HCT116 (cell line): ENCODE results near the gene PLCD3.

Source experiments
- EZH2 ChIP-seq: fragments of 200-600 bp; sonication (generic); IDR thresholded peaks from 2 replicates; pipeline ENCODE4 v1.6.1; 2017; ENCODE audit warnings: antibody characterized with exemption, mixed run types
- JUND ChIP-seq: IDR thresholded peaks from 2 replicates; pipeline ENCODE4 v1.6.1; 2012
- POLR2A ChIP-seq: IDR thresholded peaks from 2 replicates; pipeline ENCODE4 v1.7.0; 2011; ENCODE audit warnings: borderline replicate concordance; ENCODE audit not compliant: insufficient read depth, insufficient read length; ENCODE audit errors: extremely low read depth
- RAD21 ChIP-seq: IDR thresholded peaks from 2 replicates; pipeline ENCODE4 v1.6.1; 2012; ENCODE audit warnings: low read depth, mild to moderate bottlenecking
- REST ChIP-seq: IDR thresholded peaks from 2 replicates; pipeline ENCODE4 v1.6.1; 2012; ENCODE audit warnings: low read depth
- SP1 ChIP-seq: IDR thresholded peaks from 2 replicates; pipeline ENCODE4 v1.6.1; 2012; ENCODE audit warnings: low read depth
- TF ChIP-seq, protein P1 (sequence below), 3 experiments: fragments of 200-600 bp in 1 of 3; sonication (generic) in 1 of 3; IDR thresholded peaks in 2 of 3; conservative IDR thresholded peaks in 1 of 3; 2 replicates each; pipeline ENCODE4 v1.5.1; 2012 to 2017; ENCODE audit warnings: low read depth in 2 of 3, low read length in 2 of 3, antibody characterized with exemption in 1 of 3, borderline replicate concordance in 1 of 3, control low read depth in 1 of 3, mild to moderate bottlenecking in 1 of 3, mixed read lengths in 1 of 3, mixed run types in 1 of 3, moderate library complexity in 1 of 3; ENCODE audit not compliant: insufficient read depth in 1 of 3

- TF ChIP-seq, protein P1, sequence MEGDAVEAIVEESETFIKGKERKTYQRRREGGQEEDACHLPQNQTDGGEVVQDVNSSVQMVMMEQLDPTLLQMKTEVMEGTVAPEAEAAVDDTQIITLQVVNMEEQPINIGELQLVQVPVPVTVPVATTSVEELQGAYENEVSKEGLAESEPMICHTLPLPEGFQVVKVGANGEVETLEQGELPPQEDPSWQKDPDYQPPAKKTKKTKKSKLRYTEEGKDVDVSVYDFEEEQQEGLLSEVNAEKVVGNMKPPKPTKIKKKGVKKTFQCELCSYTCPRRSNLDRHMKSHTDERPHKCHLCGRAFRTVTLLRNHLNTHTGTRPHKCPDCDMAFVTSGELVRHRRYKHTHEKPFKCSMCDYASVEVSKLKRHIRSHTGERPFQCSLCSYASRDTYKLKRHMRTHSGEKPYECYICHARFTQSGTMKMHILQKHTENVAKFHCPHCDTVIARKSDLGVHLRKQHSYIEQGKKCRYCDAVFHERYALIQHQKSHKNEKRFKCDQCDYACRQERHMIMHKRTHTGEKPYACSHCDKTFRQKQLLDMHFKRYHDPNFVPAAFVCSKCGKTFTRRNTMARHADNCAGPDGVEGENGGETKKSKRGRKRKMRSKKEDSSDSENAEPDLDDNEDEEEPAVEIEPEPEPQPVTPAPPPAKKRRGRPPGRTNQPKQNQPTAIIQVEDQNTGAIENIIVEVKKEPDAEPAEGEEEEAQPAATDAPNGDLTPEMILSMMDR (IDR thresholded peaks at IDR 0.05 in 2 of 3, conservative IDR thresholded peaks at IDR 0.05 in 1 of 3; ENCODE audit: borderline replicate concordance in 1 of 3, insufficient read depth in 1 of 3, low read depth in 2 of 3, low read length in 2 of 3): no peak
- TF ChIP-seq REST (no peak), SP1 (no peak), RAD21 (no peak), JUND (no peak), POLR2A (no peak), EZH2 (no peak)
Observed at GRCh38 chr17:45091778-45092425, 40.4 kb downstream of the PLCD3 start.
